Transverse colon (tissue), 4 donors: ENCODE data around the gene KCNH1. TPM values are rescaled to one million over a fixed set of nuclear protein-coding genes. Genes with fewer than 3 reads are reported as not detected.

ENCODE experiments used
- DNase-seq: peaks from one replicate; pipeline ENCODE4 v3.0.0-alpha.2; 2019
- H3K27ac ChIP-seq, 4 donors: fragments of 200-600 bp; sonication (generic); 2 replicates each; pipeline ENCODE4 v1.5.1; 2016 to 2018; ENCODE audit warnings: inconsistent platforms in 4 of 4
- H3K27me3 ChIP-seq: fragments of 200-600 bp; sonication (generic); 2 replicates; pipeline ENCODE4 v1.5.1; 2017; ENCODE audit warnings: inconsistent platforms
- H3K36me3 ChIP-seq, 4 donors: fragments of 200-600 bp; sonication (generic); 2 replicates each; pipeline ENCODE4 v1.5.1; 2017 to 2019; ENCODE audit warnings: inconsistent platforms in 4 of 4
- H3K4me1 ChIP-seq, 4 donors: fragments of 200-600 bp; sonication (generic); 2 replicates each; pipeline ENCODE4 v1.5.1; 2017 to 2020; ENCODE audit warnings: inconsistent platforms in 4 of 4
- H3K4me3 ChIP-seq, 4 donors: fragments of 200-600 bp; sonication (generic); 1 replicate in 1 of 4; 2 replicates in 3 of 4; pipeline versions ENCODE4 v1.5.1 to v1.6.1; 2017 to 2019; ENCODE audit warnings: inconsistent platforms in 4 of 4
- H3K9me3 ChIP-seq, 2 donors: fragments of 200-600 bp; sonication (generic); 2 replicates each; pipeline ENCODE4 v1.5.1; 2017 to 2019; ENCODE audit warnings: inconsistent platforms in 2 of 2
- CTCF ChIP-seq, 5 experiments: fragments of 200-600 bp in 3 of 5; fragments of 450-650 bp in 2 of 5; sonication (generic) in 3 of 5; IDR thresholded peaks; 1 replicate in 2 of 5; 2 replicates in 3 of 5; pipeline ENCODE4 v1.5.1; 2016 to 2017; ENCODE audit warnings: antibody characterized with exemption in 5 of 5, inconsistent platforms in 3 of 5, mild to moderate bottlenecking in 2 of 5, moderate library complexity in 1 of 5
- EP300 ChIP-seq: sonication (generic); formaldehyde crosslinking; IDR thresholded peaks from one replicate; pipeline ENCODE4 v1.6.1; 2017; ENCODE audit warnings: antibody characterized with exemption, low read depth
- POLR2A ChIP-seq: fragments of 450-650 bp; IDR thresholded peaks from one replicate; pipeline ENCODE4 v1.6.1; 2016; ENCODE audit warnings: antibody characterized with exemption, mild to moderate bottlenecking, moderate library complexity
- POLR2AphosphoS5 ChIP-seq, 3 donors: sonication (generic); formaldehyde crosslinking; IDR thresholded peaks; one replicate each; pipeline ENCODE4 v1.6.1; 2016; ENCODE audit warnings: antibody characterized with exemption in 3 of 3
- WGBS, 2 donors: methylation state at CpG; one replicate each; pipeline ENCODE4 v1.1.5; 2018; ENCODE audit warnings: low coverage in 1 of 2; 5-methylcytosine and 5-hydroxymethylcytosine counted together
- in situ Hi-C, 4 donors: fragments of 200-750 bp; cut with MboI; loops; one replicate each; pipeline versions ENCODE4 v1.15.0 to v1.15.1; 2017; ENCODE audit warnings: low sequenced_read_pairs in 3 of 4, low pct_ligation_motif_present in 1 of 4, low pct_unique_long_range_greater_than_20kb in 1 of 4
- intact Hi-C: fragments of 100-400 bp; cut with DNase I; formaldehyde crosslinking; loops from one replicate; pipeline ENCODE4 v1.15.1; 2023; ENCODE audit warnings: low total_unique reads
- total RNA-seq, 4 donors: library from RNA; depleted of rRNA; stranded (reverse); fragments of >200 nt; gene quantifications; one replicate each; pipeline ENCODE4 v1.1.0, GENCODE V29; 2016

KCNH1 gene
- total RNA-seq, 4 donors from 2014 or later, result 0.55 to 9.4 (median 2.2) TPM

- Histone ChIP-seq H3K4me1 (no peaks in the 10 kb centered on the region), H3K9me3 (no peaks in the 10 kb centered on the region), H3K27ac (no peak overlapping the region), H3K4me3 (no peak overlapping the region), H3K27me3 (no peaks in the 10 kb centered on the region), H3K36me3 (no peaks in the 10 kb centered on the region)
- no peak for TF ChIP-seq POLR2AphosphoS5 (IDR thresholded peaks at IDR 0.05)
- intact Hi-C loops (no loop called here), in situ Hi-C loops (no loop called here)
- DNase-seq, result no peak
These were observed 319.4 kb downstream of the KCNH1 start for GRCh38 chr1:210814382-210815123.

DNA sequence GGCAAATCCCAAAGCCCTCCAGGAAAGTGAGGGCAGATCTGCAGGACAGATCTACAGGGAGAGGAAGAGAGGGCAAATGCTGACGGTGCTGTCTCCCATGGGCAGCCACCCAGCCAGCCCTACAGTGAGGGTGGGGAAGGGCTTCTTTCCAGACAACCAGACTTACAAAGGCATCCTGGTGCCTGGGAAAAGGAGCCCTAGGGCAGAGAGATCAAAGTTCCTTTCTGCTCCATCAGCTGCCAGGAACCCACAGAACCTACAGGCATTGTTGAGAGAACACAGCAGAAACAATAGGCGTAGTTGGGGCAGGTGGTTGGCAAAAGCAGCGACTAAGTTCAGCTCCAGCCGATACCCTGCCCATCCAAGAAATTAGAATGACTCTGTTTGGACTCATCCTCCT is 332.4 kb downstream of the KCNH1 start:
- DNase-seq, result no peak
- WGBS, 2 donors, result 97 to 100% methylated on average over 2 to 4 of the region's 4 CpGs

DNA sequence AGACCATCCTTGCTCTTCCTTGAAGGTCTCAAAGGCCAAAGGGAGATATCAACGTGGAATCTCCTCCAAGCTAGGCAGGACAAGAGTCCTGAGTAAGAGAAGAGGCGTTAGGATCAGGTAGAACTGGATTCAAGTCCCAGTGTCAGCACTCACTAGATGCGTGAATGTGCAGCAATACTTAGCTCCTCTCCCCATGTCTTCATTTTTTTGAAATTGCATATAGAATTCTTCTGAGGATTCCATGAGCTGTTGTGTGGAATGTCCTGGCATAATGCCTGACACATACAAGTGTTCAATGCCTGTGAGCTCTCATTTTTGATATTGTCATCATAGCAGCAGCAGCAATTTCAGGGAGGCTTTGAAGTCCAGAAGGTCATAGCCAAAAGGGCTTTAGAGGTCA is 333.2 kb downstream of the KCNH1 start:
- no peaks in the 10 kb centered on the region for H3K27me3 ChIP-seq
- no peaks in the 10 kb centered on the region for H3K4me1 ChIP-seq
- H3K9me3 ChIP-seq, result no peaks in the 10 kb centered on the region
- H3K4me3 ChIP-seq, result no peak overlapping the region
- no peak for DNase-seq
- TF ChIP-seq CTCF (IDR thresholded peaks at IDR 0.05) (no peak), EP300 (no peak), POLR2A (no peak), POLR2AphosphoS5 (IDR thresholded peaks at IDR 0.05) (no peak)
- no peaks in the 10 kb centered on the region for H3K36me3 ChIP-seq
- in situ Hi-C loops (no loop called here), intact Hi-C loops (no loop called here)
- 61 to 63% methylated on average over 2 to 3 of the region's 3 CpGs for WGBS, 2 donors
- no peak overlapping the region for H3K27ac ChIP-seq

More for the DNA sequence above, 332.4 kb downstream of the KCNH1 start:
- intact Hi-C loops (no loop called here), in situ Hi-C loops (no loop called here)
- Histone ChIP-seq H3K9me3 (no peaks in the 10 kb centered on the region), H3K27ac (no peak overlapping the region), H3K27me3 (no peaks in the 10 kb centered on the region), H3K36me3 (no peaks in the 10 kb centered on the region), H3K4me3 (no peak overlapping the region), H3K4me1 (no peaks in the 10 kb centered on the region)
- TF ChIP-seq EP300, result no peak
- TF ChIP-seq CTCF (IDR thresholded peaks at IDR 0.05), result no peak
- no peak for TF ChIP-seq POLR2AphosphoS5 (IDR thresholded peaks at IDR 0.05)
- TF ChIP-seq POLR2A, result no peak

GRCh38 chr1:210800301-210800700 is 333.6 kb downstream of the KCNH1 start:
- DNase-seq, result no peak
- TF ChIP-seq EP300, result no peak
- TF ChIP-seq CTCF (IDR thresholded peaks at IDR 0.05), result no peak
- TF ChIP-seq POLR2A, result no peak
- no peak for TF ChIP-seq POLR2AphosphoS5 (IDR thresholded peaks at IDR 0.05)
- H3K9me3 ChIP-seq, result no peaks in the 10 kb centered on the region
- no peak overlapping the region for H3K27ac ChIP-seq
- no peaks in the 10 kb centered on the region for H3K27me3 ChIP-seq
- H3K36me3 ChIP-seq, result no peaks in the 10 kb centered on the region
- no peaks in the 10 kb centered on the region for H3K4me1 ChIP-seq
- in situ Hi-C loops, result no loop called here
- intact Hi-C loops, result no loop called here
- no peak overlapping the region for H3K4me3 ChIP-seq
- 38% methylated on average over 4 of the region's 4 CpGs; no CpG with 5 or more reads in 1 of the 2 donors for WGBS, 2 donors

DNA sequence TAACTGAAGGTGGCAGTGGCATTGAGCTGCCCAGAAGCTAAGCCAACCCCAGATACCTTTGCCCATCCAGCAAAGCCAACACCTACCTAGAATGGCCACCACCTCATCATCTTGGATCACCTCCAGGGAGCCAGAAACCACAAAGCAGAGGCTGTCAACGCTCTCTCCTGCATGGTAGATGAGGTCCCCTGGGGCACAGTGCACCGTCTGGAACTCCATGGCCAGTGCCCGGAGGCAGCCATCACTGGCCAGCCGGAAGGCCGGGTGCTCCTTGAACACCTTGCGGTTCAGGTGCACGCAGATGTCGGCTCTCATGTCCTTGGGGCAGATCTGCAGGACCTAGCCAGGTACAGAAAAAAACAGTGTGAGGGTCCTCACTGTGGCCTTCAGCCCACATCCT is 336.5 kb downstream of the KCNH1 start:
- H3K27me3 ChIP-seq, result no peaks in the 10 kb centered on the region
- no peak overlapping the region for H3K27ac ChIP-seq
- H3K4me1 ChIP-seq, result no peaks in the 10 kb centered on the region
- no peaks in the 10 kb centered on the region for H3K36me3 ChIP-seq
- H3K9me3 ChIP-seq, result no peaks in the 10 kb centered on the region
- no peak overlapping the region for H3K4me3 ChIP-seq
- TF ChIP-seq EP300, result no peak
- TF ChIP-seq CTCF (IDR thresholded peaks at IDR 0.05), result no peak
- no peak for TF ChIP-seq POLR2AphosphoS5 (IDR thresholded peaks at IDR 0.05)
- no peak for TF ChIP-seq POLR2A
- 89% methylated on average over 8 of the region's 8 CpGs; no CpG with 5 or more reads in 1 of the 2 donors for WGBS, 2 donors
- intact Hi-C loops (no loop called here), in situ Hi-C loops (no loop called here)
- no peak for DNase-seq
